GM08714 (cell line): ENCODE data around the gene PLA2G15.

Source experiments
- H3K4me3 ChIP-seq: fragments of 200-500 bp; sonication (Bioruptor generic); 2 replicates; pipeline ENCODE4 v1.5.1; 2014; ENCODE audit warnings: mild to moderate bottlenecking, low read length, inconsistent platforms
- ZNF274 ChIP-seq: IDR thresholded peaks from 2 replicates; pipeline ENCODE4 v1.6.1; 2012; ENCODE audit warnings: mild to moderate bottlenecking, low read depth, low read length

The PLA2G15 gene

DNA sequence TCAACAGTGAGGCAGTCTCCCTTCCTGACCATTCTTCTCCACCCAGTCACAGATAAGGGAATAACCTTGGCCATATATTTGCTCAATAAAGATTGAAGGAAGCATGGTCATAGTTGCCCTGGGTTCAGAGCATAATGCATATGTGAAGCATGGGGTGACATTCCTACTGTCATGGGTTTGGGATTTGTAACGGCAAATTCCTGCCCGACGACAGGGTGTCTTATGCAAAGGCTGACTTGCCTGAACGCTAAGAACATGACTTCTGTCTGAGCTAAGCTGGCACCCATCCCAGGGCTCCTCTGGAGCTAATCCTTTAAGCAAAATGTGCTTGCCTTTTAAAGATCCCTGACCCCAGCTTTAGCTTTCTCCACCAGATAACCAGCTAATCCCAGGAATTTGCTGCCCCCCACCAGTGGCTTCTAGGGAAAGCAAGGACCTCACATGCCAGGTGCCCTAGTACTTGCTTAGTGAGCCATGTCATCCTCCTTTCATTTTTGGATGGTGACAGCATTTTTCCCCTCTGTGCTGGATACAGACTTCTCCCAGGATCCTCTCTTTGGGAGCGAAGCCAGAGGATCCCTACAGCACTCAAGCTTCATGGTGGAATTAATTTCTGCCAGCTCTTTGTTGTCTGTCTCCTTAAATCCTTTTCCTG, 53.9 kb downstream of the PLA2G15 start:
- H3K4me3 ChIP-seq, result no peak overlapping the region
- no peak for TF ChIP-seq ZNF274

DNA sequence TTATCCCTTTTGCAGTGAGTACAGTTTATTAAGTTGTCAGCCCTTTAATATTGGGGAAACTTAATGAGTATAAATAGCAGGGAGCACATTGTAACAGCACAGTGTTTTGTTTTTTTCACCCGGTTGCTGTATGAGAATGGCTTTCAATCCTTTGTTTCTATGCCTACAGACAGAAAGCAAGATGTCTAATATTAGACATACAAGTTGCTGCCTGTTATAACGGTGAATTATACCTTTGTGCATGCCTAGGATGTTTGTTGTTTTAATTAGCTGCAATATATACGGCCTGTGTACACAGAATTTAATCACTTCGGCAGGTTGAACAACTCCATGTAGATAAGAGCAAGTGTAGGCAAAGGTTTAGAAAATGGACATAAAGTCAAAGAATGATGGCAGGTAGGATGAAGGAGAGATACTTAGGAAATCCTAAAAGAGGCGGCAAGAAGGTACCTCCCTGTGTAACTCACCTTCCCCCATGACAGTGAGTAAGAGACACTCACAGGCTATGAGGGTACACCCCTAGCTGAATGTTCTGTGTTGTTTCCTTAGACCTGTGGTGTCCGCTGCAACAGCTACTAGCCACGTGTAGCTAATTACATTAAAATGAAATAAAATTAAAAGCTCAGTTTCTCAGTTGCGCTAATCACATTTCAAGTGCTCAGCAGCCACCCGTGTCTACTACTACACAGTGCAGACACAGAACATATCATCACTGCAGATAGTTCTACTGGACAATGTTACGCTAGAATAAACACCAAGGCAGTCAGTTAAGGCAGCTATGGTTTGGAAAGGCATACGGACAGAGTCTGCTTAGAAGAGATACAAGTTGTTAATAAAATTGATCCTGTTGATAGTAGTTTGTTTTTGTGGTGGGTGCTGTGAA, 54.6 kb downstream of the PLA2G15 start:
- no peak overlapping the region for H3K4me3 ChIP-seq
- no peak for TF ChIP-seq ZNF274

DNA sequence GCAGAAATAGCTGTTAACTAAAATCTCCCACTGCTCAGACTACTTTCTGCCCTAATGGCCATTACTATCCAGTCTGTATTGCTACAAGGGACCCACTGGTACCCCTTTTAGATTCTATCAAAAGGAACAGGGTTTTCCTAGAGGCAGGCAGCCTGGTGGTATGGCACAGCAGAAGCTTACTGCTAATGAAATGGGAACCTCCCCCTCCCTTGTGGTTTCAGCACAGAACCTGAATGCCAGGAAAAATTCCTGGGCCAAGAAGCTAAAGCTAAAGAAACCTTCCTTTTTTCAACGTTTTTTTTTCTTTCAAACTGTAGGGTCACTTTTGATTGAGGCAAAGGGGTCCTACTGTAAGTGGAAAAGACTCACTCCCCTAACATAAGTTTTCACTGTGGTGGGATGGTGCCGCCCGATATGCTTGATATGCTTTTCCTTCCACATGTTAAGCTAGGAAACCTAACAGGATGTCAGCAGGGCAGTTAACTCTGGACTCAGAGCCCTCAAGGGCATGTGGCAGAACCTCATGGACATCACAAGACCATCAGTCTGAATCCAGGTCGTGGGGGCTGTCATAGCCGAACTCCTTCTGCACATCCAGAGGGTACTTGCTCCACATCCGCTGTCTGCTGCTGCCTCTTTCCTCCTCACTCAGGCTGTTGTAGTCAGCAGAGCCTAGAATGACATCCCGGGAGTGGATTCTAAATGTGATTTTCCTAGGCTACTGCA, 55.7 kb downstream of the PLA2G15 start:
- no peak for TF ChIP-seq ZNF274
- H3K4me3 ChIP-seq, result no peak overlapping the region

DNA sequence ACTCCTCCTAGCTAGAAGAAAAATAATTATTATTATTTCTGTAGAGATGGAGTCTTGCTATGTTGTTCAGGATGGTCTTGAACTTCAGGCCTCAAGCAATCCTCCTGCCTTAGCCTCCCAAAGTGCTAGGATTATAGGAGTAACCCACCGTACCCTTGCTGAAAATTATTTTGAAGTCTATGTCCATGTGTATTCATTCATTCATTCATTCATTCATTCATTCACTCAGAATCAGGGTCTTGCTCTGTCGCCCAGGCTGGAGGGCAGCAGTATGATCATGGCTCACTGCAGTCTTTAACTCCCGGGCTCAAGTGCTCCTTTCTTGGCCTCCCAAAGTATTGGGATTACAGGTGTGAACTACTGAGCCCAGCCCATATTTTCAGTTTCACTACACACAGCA, 61.5 kb downstream of the PLA2G15 start:
- no peak for TF ChIP-seq ZNF274
- H3K4me3 ChIP-seq, result no peak overlapping the region

DNA sequence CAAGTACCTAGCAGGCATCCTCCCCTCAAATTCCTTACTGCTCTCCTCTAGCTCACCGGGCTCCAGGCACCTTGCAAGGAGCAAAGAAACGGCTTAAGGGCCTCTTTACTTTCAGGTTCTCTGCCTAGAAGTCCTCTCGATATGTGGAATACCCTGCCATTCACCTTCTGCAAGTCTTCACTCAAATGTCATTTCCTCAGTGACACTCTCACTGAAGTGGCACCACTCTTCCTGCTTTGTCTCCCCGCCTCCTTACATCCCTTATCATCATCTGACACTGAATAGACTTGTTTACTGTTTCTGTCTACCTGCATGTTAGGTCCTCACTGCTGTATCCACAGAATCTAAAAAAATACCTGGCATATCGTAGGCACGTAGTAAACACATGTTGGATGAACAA, 64.6 kb downstream of the PLA2G15 start:
- no peak for TF ChIP-seq ZNF274
- H3K4me3 ChIP-seq, result peak overlapping the region; percentile 75

DNA sequence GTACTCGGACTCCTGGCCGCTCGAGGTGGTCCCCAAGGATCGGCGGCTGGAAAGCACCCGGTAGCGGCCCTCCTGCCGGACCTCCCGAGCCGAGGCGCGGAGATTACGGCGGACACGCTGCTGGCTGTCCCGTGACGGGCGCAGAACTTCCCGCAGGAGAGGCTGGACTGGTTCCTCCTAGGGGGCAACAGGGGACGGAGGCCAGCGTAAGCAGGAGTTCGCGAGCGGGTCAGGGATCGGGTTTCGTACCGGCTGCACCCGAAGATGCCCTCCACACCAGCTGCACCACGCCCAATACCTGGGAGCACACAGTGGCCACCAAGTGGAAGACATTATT, 65.2 kb downstream of the PLA2G15 start:
- H3K4me3 ChIP-seq, result peak overlapping the region; percentile 75
- TF ChIP-seq ZNF274, result no peak
